Dedifferentiated amniotic fluid mesenchymal stem cell (primary cell): ENCODE data around the gene HGFAC.

Experiments
- DNase-seq: peaks from one replicate; pipeline ENCODE4 v3.0.0-alpha.2; 2016; ENCODE audit errors: extremely low spot score

The HGFAC gene

GRCh38 chr4:3486541-3487540, 45.1 kb downstream of the HGFAC start:
- DNase-seq: no peak

GRCh38 chr4:3487861-3488260, 46.1 kb downstream of the HGFAC start:
- DNase-seq: no peak

GRCh38 chr4:3488820-3489219, 47.1 kb downstream of the HGFAC start:
- DNase-seq: no peak

GRCh38 chr4:3489451-3489962, 47.7 kb downstream of the HGFAC start:
- DNase-seq: no peak

GRCh38 chr4:3491681-3492405, 50.1 kb downstream of the HGFAC start:
- no peak for DNase-seq

GRCh38 chr4:3492741-3493719, 51.3 kb downstream of the HGFAC start:
- no peak for DNase-seq

- DNase-seq: no peak
Measured at GRCh38 chr4:3493720-3494461, 52.1 kb downstream of the HGFAC start.

- DNase-seq: no peak
Measured at GRCh38 chr4:3494462-3494871, 52.7 kb downstream of the HGFAC start.

GRCh38 chr4:3495204-3495975, 53.6 kb downstream of the HGFAC start:
- DNase-seq: no peak

- no peak for DNase-seq
Measured at GRCh38 chr4:3496021-3496420, 54.3 kb downstream of the HGFAC start.

- DNase-seq: no peak
Measured at GRCh38 chr4:3497095-3497494, 55.3 kb downstream of the HGFAC start.

GRCh38 chr4:3497523-3498389, 56.0 kb downstream of the HGFAC start:
- DNase-seq: no peak

GRCh38 chr4:3498407-3498806, 56.6 kb downstream of the HGFAC start:
- DNase-seq: no peak
